ENCODE measurements around the gene IQCN. TPM values are rescaled to one million over a fixed set of nuclear protein-coding genes. Genes with fewer than 3 reads are reported as not detected.

IQCN gene
- polyA plus RNA-seq, 3 donors, result 6.6 to 12.2 (median 7.2) TPM

DNA sequence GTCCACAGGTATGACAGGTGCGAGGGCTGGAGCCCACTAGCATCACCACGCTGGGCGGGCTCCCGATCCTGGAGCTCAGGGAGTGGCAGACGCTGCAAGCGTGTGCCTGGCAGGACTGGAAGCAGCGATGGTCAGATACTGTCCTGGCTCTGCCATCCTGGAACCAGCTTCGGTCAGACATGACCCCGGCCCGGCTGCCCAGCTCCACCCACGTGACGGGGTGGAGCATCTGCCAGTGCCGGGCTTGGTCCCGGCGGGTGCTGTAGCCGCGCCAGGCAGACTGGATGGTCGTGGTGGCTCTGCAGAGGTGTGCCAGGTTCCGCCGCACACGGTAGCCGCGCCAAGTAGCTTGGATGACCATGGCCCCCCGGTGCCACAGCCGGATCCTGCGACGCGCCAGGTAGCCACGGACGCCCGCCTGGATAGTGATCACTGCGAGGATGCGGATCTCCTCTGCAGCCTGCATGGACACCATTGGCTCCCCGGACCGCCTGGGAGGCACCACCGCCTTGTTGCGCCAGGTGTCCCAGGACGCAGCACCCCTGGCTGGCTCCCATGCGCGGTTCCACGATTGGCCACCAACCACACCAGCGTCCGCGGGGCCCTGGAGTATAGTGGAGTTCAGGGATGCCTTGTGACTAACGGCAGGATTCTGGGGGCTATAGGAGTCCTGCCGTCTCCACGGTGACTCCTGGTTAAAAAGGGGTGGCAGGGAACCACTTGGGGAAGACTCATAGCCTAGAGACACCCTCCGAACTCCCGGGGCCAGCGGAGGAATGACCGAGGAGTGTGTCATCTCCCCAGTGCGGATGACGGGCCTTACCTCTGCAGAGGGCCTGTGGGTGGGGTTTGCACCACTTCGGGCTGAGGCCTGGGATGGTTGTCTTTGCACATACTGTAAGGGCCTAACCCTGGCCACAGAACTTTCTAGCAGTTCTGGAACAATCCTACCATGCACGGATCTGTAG lies 16.5 kb downstream of the IQCN start:
- no peak for DNase-seq (ENCODE audit: extremely low read depth in 1 of 11, low read depth in 9 of 11, low spot score in 4 of 11)

- DNase-seq (ENCODE audit: extremely low read depth in 1 of 11, low read depth in 9 of 11, low spot score in 4 of 11), result no peak
Measured at GRCh38 chr19:18254546-18255503, 19.4 kb downstream of the IQCN start.

DNA sequence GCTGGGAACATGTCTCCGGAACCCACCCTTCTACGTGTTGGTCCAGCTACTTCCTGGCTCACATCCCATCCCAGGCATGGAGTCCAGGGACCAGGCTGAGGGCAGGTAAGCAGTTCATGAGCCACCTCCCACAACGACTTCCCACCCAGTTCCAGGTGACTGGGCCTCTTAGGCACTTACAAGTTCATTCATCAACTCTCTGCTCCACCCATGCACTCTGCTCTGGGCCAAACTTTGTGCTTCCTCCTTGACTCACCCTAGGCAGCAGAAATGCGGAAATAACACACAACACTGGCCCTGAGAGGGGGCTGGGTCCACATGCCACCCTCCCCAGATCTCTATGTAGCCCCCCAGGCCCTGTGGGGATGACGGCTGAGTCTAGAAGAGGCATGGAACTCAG lies 20.5 kb downstream of the IQCN start:
- no peak for DNase-seq (ENCODE audit: extremely low read depth in 1 of 11, low read depth in 9 of 11, low spot score in 4 of 11)

DNA sequence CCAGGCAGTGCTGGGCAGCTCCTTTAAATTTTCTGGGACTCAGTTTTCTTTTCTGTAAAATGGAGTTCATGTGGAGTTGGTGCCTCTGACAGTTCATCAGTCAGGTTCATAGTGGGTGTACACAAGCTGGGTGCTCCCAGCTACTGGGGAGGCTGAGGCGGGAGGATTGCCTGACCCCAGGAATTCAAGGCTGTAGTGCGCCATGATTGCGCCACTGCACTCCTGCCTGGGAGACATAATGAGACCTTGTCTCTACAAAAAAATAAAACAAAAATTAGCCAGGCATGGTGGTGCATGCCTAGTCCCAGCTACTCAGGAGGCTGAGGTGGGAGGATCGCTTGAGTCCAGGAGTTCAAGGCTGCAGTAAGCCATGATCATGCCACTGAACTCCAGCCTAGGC lies 21.1 kb downstream of the IQCN start:
- no peak for DNase-seq (ENCODE audit: extremely low read depth in 1 of 11, low read depth in 9 of 11, low spot score in 4 of 11)

DNA sequence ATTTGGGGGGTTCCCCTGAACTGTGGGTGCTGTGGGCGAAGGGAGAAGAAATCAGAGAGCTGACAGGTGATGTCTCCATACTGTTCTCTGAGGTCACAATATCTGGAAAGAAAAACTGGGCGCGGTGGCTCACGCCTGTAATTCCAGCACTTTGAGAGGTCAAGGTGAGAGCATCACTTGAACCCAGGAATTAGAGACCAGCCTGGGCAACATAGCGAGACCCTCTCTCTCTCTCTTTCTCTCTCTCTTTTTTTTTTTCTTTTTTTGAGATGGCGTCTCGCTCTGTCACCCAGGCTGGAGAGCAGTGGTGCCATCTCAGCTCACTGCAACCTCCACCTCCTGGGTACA lies 21.9 kb downstream of the IQCN start:
- DNase-seq (ENCODE audit: extremely low read depth in 1 of 11, low read depth in 9 of 11, low spot score in 4 of 11), result no peak

DNA sequence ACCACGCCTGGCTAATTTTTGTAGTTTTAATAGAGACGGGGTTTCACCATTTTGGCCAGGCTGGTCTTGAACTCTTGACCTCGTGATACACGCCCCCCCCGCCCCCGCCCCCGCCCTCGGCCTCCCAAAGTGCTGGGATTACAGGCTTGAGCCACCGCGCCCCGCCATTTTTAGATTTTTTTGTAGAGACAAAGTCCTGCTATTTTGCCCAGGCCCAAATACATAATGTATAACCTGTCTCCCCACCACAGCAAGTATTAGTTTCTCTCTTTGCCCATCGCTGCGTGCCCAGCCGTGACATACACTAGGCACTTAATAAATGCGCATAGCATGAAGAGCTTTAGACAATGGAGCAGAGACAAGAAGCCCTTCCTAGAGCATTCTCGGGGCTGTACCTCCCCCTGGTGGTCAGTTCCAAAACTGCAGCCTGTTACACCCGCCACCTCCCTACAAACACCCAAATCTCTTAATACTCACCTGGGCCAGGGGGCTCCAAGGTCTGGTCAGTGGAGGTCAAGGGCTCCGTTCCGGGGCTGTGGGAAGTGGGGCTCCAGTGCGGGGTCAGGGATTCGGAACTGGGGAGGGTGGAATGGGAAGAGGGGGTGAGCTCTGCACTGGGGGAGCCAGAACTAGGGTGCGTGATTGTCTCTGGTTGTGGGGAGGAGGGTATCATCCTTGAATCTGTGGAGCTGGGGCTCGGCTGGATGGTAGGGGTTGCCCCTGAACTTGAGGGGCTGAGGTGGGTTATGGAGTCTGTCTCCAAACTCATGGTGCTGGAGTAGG lies 22.5 kb downstream of the IQCN start:
- DNase-seq (ENCODE audit: extremely low read depth in 1 of 11, low read depth in 9 of 11, low spot score in 4 of 11), result peak in 4 of 11 donors; percentile 59 to 66 (median 62)

DNA sequence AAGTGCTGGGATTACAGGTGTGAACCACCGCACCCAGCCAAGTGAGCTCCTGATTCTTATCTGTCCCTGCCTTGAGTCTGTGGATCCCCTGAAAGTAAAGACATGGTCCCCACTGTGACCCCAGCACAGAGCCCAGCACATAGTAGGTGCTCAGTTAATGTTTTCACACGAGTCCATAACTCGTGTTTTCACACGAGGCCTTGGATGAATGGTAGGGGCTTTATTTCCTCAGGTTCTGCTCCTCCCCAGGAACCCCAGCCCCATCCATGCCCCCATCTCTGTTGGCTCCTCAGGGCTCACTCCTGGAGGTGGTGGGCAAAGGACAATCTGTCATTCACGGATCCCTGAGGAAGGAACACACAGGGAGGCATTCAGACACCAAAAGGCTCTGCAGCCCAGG lies 24.4 kb downstream of the IQCN start:
- DNase-seq (ENCODE audit: extremely low read depth in 1 of 11, low read depth in 9 of 11, low spot score in 4 of 11), result no peak

DNA sequence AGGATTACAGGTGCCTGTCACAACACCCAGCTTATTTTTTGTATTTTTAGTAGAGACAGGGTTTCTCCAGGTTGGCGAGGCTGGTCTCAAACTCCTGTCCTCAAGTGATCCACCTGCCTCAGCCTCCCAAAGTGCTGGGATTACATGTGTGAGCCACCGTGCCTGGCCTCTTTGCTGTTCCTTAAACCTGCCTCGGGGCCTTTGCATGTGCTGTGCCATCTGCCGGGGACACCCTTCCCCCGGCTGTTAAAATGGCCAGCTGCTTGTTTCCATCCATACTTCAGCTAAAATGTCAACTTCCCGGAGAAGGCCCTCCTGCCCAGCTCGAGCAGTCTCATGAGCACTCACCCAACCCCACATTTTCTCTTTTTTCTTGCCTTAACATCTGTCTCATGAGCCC lies 29.0 kb downstream of the IQCN start:
- no peak for DNase-seq (ENCODE audit: extremely low read depth in 1 of 11, low read depth in 9 of 11, low spot score in 4 of 11)

GRCh38 chr19:18239303-18239702 lies 34.9 kb downstream of the IQCN start:
- no peak for DNase-seq (ENCODE audit: extremely low read depth in 1 of 11, low read depth in 9 of 11, low spot score in 4 of 11)

DNA sequence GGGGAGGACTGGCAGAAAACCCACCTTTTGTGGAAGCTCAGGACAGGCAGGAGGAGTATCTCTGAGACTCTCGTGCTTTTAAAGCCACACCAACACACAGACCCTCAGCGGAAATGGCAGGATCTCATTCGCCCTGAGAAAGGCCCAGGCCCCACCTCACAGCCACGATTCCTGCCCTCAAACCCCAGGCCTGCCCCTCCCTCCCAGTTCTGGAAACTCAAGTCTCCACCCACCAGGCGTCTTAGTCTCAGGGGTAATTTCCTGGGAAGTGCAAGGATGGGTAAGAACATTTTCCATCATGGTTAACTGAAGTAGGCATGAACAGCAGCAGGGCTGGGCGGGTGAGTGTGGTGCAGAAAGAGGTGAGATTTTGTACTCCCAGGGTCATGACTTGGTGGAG lies 40.1 kb downstream of the IQCN start:
- DNase-seq (ENCODE audit: extremely low read depth in 1 of 11, low read depth in 9 of 11, low spot score in 4 of 11), result no peak

DNA sequence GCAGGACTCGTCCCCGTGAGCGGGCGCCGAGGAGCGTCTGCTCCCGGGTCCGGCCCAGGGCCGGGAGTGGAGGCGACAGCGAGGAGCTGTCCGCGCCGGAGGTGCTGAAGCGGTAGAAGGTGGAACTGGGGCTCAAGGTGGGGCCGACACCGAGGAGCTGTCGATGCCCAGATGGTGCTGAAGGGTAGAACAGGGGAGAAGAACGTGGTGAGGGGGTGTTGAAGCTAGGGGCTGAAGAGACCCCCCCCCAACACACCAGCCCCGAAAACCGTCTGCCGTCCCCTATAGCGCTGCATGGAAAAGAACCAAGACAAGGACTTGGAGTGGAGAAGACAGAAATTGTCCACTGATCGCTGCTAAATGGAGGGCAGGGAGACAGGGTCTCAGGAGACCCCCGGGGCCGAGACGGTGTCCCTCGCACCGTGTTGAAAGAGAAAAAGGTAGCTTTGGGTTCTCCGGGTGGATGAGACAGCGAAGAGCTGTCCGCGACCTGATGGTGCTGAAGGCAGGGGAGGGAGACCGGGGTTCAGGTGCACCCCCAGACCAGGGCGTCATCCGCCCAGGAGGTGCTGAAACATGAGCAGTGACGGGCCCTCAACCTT lies 40.9 kb downstream of the IQCN start:
- DNase-seq (ENCODE audit: extremely low read depth in 1 of 11, low read depth in 9 of 11, low spot score in 4 of 11), result peak in 8 of 11 donors; percentile 46 to 74 (median 60)

DNA sequence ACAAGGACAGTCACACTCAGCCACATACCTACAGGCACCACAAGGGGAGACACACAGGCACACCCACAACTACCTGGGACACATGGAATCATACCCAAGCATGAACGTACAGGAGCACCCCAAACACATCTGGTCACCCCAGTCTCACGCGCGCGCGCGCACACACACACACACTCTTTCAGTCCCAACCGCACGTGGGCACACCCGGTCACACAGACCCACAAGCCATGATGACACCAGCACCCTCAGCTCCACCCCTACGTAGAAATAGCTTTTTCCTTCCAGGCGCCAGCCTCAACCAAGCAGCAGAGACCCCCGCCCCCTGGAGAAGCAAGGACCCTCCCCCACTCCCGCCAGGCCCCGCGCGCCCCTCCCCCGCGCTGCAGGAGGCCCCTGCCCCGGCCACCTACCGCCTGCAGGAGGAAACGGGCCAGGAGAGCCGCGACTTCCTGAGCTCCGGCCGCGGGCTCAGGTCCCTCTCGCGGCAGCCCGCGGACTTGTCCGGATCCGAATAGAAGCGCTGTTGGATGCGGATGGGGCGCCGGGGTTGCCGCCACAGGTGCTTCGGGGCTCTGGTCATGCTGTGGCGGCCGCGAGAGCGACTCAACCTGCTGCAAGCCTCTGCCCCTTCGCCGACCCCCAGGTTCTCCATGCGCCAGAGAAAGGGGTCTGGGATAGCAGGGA lies 41.6 kb downstream of the IQCN start:
- DNase-seq (ENCODE audit: extremely low read depth in 1 of 11, low read depth in 9 of 11, low spot score in 4 of 11), result no peak

DNA sequence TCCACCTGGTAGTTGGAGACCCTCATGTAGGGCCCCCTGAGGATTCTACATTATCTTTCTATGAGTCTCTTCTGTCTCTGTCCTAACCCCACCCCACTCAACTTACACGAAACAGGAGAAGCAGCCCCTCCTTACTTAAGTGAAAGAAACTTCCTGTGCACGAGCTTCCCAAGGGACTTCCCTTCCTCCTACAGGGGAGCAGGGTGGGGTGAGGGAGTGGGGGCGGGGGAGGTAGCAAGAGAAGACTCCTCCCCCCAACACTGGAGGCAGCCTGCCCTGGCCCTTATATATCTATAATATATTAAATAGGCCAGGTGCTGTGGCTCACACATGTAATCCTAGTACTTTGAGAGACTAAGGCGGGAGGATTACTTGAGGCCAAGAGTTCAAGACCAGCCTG lies 42.5 kb downstream of the IQCN start:
- DNase-seq (ENCODE audit: extremely low read depth in 1 of 11, low read depth in 9 of 11, low spot score in 4 of 11), result no peak

DNA sequence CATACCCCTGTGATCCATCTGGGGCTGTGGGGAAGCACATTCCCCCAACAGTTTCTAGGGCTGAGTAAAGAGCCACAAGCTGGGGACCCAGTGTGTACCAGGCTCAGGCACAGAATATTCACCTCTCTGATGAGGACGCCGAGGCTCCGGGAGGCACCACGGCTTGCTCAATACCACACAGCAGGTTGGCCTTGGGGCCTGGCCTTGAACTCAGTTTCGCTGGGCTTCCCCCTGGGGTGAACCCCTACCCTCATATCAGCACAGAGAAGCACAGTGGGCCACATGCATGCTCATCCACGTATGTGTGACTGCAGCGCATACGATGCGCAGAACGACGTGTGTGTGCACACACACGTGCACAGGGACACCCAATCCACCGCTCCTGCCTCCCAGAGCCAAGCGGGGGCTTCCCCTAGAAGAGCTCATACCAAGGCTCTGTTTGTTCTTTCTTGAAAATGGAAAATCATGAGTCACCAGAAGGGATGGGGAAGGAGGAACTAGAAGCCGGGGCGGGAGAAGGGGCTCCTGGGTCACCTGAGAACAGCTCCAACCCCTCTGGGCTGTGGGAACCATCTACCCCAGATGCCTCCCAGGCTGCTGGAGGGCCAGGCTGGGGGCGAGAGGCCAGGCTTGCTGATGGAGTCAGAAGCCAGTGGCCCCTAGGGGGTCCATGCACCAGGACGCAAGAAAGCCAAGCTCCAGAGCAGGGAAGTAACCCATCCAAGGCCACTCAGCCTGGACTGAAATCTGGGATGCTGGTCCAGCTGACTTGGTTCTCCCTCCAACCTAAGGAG lies 43.1 kb downstream of the IQCN start:
- DNase-seq (ENCODE audit: extremely low read depth in 1 of 11, low read depth in 9 of 11, low spot score in 4 of 11), result no peak

- DNase-seq (ENCODE audit: extremely low read depth in 1 of 11, low read depth in 9 of 11, low spot score in 4 of 11), result no peak
Measured at GRCh38 chr19:18229915-18230314, 44.3 kb downstream of the IQCN start.

DNA sequence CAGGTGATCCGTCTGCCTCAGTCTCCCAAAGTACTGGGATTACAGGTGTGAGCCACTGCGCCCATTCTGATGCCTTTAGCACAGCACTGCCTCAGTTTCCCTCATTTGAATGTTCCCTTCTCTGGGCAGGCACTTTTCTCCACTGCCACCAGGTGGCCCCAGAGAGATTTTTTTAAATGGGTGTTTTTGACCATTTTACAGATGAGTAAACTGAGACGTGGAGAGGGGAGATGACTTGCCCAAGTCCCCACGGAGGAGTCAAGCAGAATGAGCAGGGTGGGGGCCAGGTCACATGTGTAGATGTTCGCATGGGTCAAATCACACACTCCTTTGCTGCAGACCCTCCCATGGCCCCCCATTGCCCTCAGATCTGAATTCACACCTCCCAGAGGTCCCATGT lies 44.8 kb downstream of the IQCN start:
- DNase-seq (ENCODE audit: extremely low read depth in 1 of 11, low read depth in 9 of 11, low spot score in 4 of 11), result no peak

DNA sequence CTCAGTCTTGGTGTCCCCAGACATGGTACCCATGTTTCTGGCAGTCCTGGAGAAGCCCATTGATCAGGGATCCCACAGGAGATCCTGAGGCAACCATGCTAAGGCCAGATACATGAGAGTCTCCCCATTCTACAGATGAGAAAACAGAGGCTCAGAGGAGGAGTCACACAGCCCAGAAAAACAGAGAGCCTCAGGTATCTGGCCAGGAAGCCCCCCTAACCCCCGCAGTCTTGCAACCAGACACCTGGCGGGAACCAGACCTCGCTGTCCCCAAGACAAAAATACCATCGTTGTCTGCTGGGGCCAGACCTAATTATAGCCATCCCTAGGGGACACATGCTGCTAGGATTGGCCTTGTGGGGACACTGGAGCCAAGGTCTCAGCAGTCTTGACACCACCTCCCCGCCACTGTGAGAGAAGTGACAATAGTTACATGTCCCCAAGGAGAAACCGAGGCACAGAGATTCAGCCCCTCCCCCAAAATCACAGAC lies 46.4 kb downstream of the IQCN start:
- no peak for DNase-seq (ENCODE audit: extremely low read depth in 1 of 11, low read depth in 9 of 11, low spot score in 4 of 11)
